ENCODE data around the gene DPP10. TPM values are rescaled to one million over a fixed set of nuclear protein-coding genes. Genes with fewer than 3 reads are reported as not detected.

DPP10 gene
- total RNA-seq, 1 donor from 2014 or later: 6.5 TPM

DNA sequence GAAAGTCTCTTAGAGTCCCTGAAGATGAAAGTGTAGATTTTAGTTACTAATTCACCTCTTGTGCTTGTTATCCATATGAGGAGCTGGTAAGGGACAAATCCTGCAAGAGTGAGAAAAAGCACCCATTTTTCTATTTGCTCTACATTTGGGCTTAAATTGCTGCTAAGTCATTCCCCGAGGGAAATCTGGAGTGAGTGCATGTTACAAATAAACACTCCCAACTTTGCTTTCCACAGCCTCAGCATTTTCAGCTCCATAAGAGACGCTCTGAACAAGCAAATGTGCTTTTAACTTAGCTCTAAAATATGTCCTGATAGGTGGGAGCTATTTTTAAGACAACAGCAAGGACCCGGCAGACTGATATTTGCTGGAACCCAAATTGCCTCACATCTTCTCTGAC, 126.7 kb downstream of the DPP10 start:
- no peaks in the 10 kb centered on the region for H3K36me3 Mint-ChIP-seq
- no peaks in the 10 kb centered on the region for H3K27me3 Mint-ChIP-seq (ENCODE audit: insufficient read depth, low read depth)
- Histone ChIP-seq H4K20me1 (ENCODE audit: low read depth) (no peaks in the 10 kb centered on the region), H3K4me3 (no peak overlapping the region), H3K4me2 (no peak overlapping the region), H3F3A (ENCODE audit: low read depth) (no peaks in the 10 kb centered on the region), H3K9me3 (ENCODE audit: low read depth) (no peaks in the 10 kb centered on the region), H3K36me3 (no peaks in the 10 kb centered on the region), H3K9ac (no peak overlapping the region), H3K79me2 (ENCODE audit: low read depth) (no peaks in the 10 kb centered on the region), H3K4me1 (no peaks in the 10 kb centered on the region), H3K27ac (no peak overlapping the region), H3K27me3 (no peaks in the 10 kb centered on the region), H2AFZ (replicated peaks) (no peak overlapping the region)
- no peak overlapping the region for H3K4me3 Mint-ChIP-seq
- no peaks in the 10 kb centered on the region for H3K9me3 Mint-ChIP-seq
- no peak overlapping the region for H3K27ac Mint-ChIP-seq
- DNase-seq (ENCODE audit: low spot score): no peak
- peaks cover 4% of the 10 kb centered on the region for H3K4me1 Mint-ChIP-seq
- TF ChIP-seq CTCF (IDR thresholded peaks at IDR 0.05) (no peak), EZH2 (IDR thresholded peaks at IDR 0.05) (no peak), EZH2phosphoT487 (IDR thresholded peaks at IDR 0.05) (no peak)

- Mint-ChIP-seq H3K4me1 (peaks cover 12% of the 10 kb centered on the region), H3K27me3 (ENCODE audit: insufficient read depth, low read depth) (peaks cover 2% of the 10 kb centered on the region), H3K4me3 (no peak overlapping the region), H3K9me3 (peaks cover 2% of the 10 kb centered on the region), H3K27ac (no peak overlapping the region), H3K36me3 (no peaks in the 10 kb centered on the region)
- Histone ChIP-seq H3K79me2 (ENCODE audit: low read depth) (no peaks in the 10 kb centered on the region), H3F3A (ENCODE audit: low read depth) (no peaks in the 10 kb centered on the region), H3K4me1 (no peaks in the 10 kb centered on the region), H3K9me3 (ENCODE audit: low read depth) (no peaks in the 10 kb centered on the region), H2AFZ (replicated peaks) (no peak overlapping the region), H3K9ac (no peak overlapping the region), H3K4me3 (no peak overlapping the region), H3K27ac (no peak overlapping the region), H3K36me3 (no peaks in the 10 kb centered on the region), H3K27me3 (no peaks in the 10 kb centered on the region), H4K20me1 (ENCODE audit: low read depth) (no peaks in the 10 kb centered on the region), H3K4me2 (no peak overlapping the region)
- no peak for TF ChIP-seq EZH2 (IDR thresholded peaks at IDR 0.05)
- no peak for TF ChIP-seq CTCF (IDR thresholded peaks at IDR 0.05)
- TF ChIP-seq EZH2phosphoT487 (IDR thresholded peaks at IDR 0.05): no peak
- DNase-seq (ENCODE audit: low spot score): no peak
Measured at GRCh38 chr2:114577657-114578056, 135.2 kb downstream of the DPP10 start.

DNA sequence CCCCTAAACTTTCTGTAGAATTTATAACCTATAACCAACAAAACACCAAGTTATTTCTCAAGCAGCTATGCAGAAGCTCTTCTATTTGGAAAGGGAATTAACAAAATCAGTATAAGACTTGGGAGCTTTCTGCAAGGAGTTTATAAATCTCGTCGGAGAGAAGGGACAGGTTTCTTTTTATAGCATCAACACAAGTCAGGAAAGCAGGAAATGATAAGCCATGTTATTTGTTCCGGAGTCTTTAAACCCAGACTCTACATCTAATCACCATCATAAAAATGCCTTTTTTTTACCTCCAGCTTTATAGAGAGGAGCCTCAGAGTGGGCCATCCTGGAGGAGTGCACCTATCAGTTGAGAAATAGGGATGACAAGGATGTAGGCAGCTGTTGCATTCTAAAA, 137.1 kb downstream of the DPP10 start:
- Mint-ChIP-seq H3K27ac (no peak overlapping the region), H3K4me1 (peaks cover 12% of the 10 kb centered on the region), H3K27me3 (ENCODE audit: insufficient read depth, low read depth) (peaks cover 2% of the 10 kb centered on the region), H3K36me3 (no peaks in the 10 kb centered on the region), H3K4me3 (no peak overlapping the region), H3K9me3 (peaks cover 2% of the 10 kb centered on the region)
- no peak for DNase-seq (ENCODE audit: low spot score)
- Histone ChIP-seq H3K9ac (no peak overlapping the region), H3K27me3 (no peaks in the 10 kb centered on the region), H3K36me3 (no peaks in the 10 kb centered on the region), H3K9me3 (ENCODE audit: low read depth) (no peaks in the 10 kb centered on the region), H3K4me2 (no peak overlapping the region), H2AFZ (replicated peaks) (no peak overlapping the region), H3K27ac (no peak overlapping the region), H3K79me2 (ENCODE audit: low read depth) (no peaks in the 10 kb centered on the region), H3K4me3 (no peak overlapping the region), H3K4me1 (no peaks in the 10 kb centered on the region), H3F3A (ENCODE audit: low read depth) (no peaks in the 10 kb centered on the region), H4K20me1 (ENCODE audit: low read depth) (no peaks in the 10 kb centered on the region)
- TF ChIP-seq CTCF (IDR thresholded peaks at IDR 0.05) (no peak), EZH2 (IDR thresholded peaks at IDR 0.05) (no peak), EZH2phosphoT487 (IDR thresholded peaks at IDR 0.05) (no peak)

Data from neural progenitor cell (in vitro differentiated cells).